HG03442 (cell line): Measurements from ENCODE around the gene MLST8.

Experiments
- ATAC-seq: cut with Tn5 transposase; IDR thresholded peaks from one replicate; pipeline ENCODE4 v1.9.1; 2021; ENCODE audit warnings: mild to moderate bottlenecking, moderate library complexity; ENCODE audit not compliant: unreplicated experiment

MLST8 gene

GRCh38 chr16:2205104-2205966 is at the start of gene MLST8:
Gene MLST8 (plus strand): TSS chr16:2205454. CDS start chr16:2206086, 632 bp downstream.
- ATAC-seq: peak; percentile 75

- no peak for ATAC-seq
Measured at GRCh38 chr16:2155977-2156848, 49.0 kb upstream of the MLST8 start.

- ATAC-seq: no peak
Measured at GRCh38 chr16:2156849-2157224, 48.4 kb upstream of the MLST8 start.

GRCh38 chr16:2157480-2158261 is 47.6 kb upstream of the MLST8 start:
- no peak for ATAC-seq

- no peak for ATAC-seq
Measured at GRCh38 chr16:2158262-2158638, 47.0 kb upstream of the MLST8 start.

GRCh38 chr16:2159175-2159838 is 45.9 kb upstream of the MLST8 start:
- no peak for ATAC-seq

- ATAC-seq: no peak
Measured at GRCh38 chr16:2160915-2161551, 44.2 kb upstream of the MLST8 start.

- no peak for ATAC-seq
Measured at GRCh38 chr16:2161911-2162310, 43.3 kb upstream of the MLST8 start.

GRCh38 chr16:2162676-2163118 is 42.6 kb upstream of the MLST8 start:
- no peak for ATAC-seq

- ATAC-seq: no peak
Measured at GRCh38 chr16:2163211-2163881, 41.9 kb upstream of the MLST8 start.

- ATAC-seq: no peak
Measured at GRCh38 chr16:2165861-2166260, 39.4 kb upstream of the MLST8 start.

- ATAC-seq: no peak
Measured at GRCh38 chr16:2166263-2167067, 38.8 kb upstream of the MLST8 start.

- no peak for ATAC-seq
Measured at GRCh38 chr16:2167068-2167638, 38.1 kb upstream of the MLST8 start.

- ATAC-seq: no peak
Measured at GRCh38 chr16:2170080-2170479, 35.2 kb upstream of the MLST8 start.

- no peak for ATAC-seq
Measured at GRCh38 chr16:2170587-2171435, 34.4 kb upstream of the MLST8 start.

- ATAC-seq: no peak
Measured at GRCh38 chr16:2171601-2172178, 33.6 kb upstream of the MLST8 start.

GRCh38 chr16:2172688-2173335 is 32.4 kb upstream of the MLST8 start:
- ATAC-seq: no peak
